HEK293 (cell line): ENCODE measurements around the gene EGFLAM.

Source experiments
- CTCF ChIA-PET: fragments of 350-600 bp; formaldehyde crosslinking; extraction: SDS; loops from one replicate; lab custom pipeline; 2021; ENCODE audit warnings: antibody characterized with exemption; lab: Yijun Ruan, JAX
- POLR2A ChIA-PET: fragments of 300-600 bp; formaldehyde crosslinking; extraction: SDS; loops from one replicate; lab custom pipeline; 2020; ENCODE audit warnings: antibody characterized with exemption, inconsistent platforms; lab: Yijun Ruan, JAX
- H3K27ac ChIP-seq: fragments of 200-500 bp; sonication (Bioruptor generic); 2 replicates; pipeline ENCODE4 v1.5.1; 2014; ENCODE audit warnings: low read depth, low read length, control low read depth, inconsistent platforms; ENCODE audit errors: extremely low read depth
- H3K36me3 ChIP-seq, 2 experiments: fragments of 200-500 bp in 1 of 2; sonication (Bioruptor generic) in 1 of 2; 1 replicate in 1 of 2; 2 replicates in 1 of 2; pipeline ENCODE4 v1.5.1; 2014 to 2017; ENCODE audit warnings: inconsistent platforms in 2 of 2, low read length in 2 of 2; ENCODE audit not compliant: control insufficient read depth in 2 of 2, insufficient read depth in 1 of 2
- H3K4me1 ChIP-seq: fragments of 200-500 bp; sonication (Bioruptor generic); 2 replicates; pipeline ENCODE4 v1.5.1; 2014; ENCODE audit warnings: mild to moderate bottlenecking, low read length, inconsistent platforms; ENCODE audit not compliant: control insufficient read depth, insufficient read depth
- H3K4me3 ChIP-seq: 2 replicates; pipeline ENCODE4 v1.5.1; 2011; ENCODE audit warnings: low read depth, mild to moderate bottlenecking, control low read depth, low read length, moderate library complexity
- H3K9me3 ChIP-seq: fragments of 200-500 bp; sonication (Bioruptor generic); 2 replicates; pipeline ENCODE4 v1.5.1; 2014; ENCODE audit warnings: low read depth, low read length, inconsistent platforms; ENCODE audit not compliant: control insufficient read depth, insufficient read depth
- CTCF ChIP-seq: fragments of 450-650 bp; formaldehyde crosslinking; IDR thresholded peaks from 2 replicates; pipeline ENCODE4 v1.5.1; 2016; ENCODE audit warnings: missing biosample characterization, missing genetic modification characterization
- KLF10 ChIP-seq: fragments of 450-650 bp; IDR thresholded peaks from 2 replicates; pipeline ENCODE4 v1.5.1; 2018; ENCODE audit warnings: missing biosample characterization, mild to moderate bottlenecking, missing genetic modification characterization
- PRDM6 ChIP-seq: fragments of 450-650 bp; formaldehyde crosslinking; IDR thresholded peaks from 2 replicates; pipeline ENCODE4 v1.5.1; 2017; ENCODE audit warnings: missing biosample characterization, missing genetic modification characterization
- ZBTB11 ChIP-seq: fragments of 450-650 bp; formaldehyde crosslinking; conservative IDR thresholded peaks from 2 replicates; pipeline ENCODE4 v1.5.1; 2016; ENCODE audit warnings: low read depth, missing biosample characterization, missing genetic modification characterization
- ZBTB49 ChIP-seq: fragments of 450-650 bp; formaldehyde crosslinking; IDR thresholded peaks from 2 replicates; pipeline ENCODE4 v1.5.1; 2016; ENCODE audit warnings: missing biosample characterization, missing genetic modification characterization, low read depth
- ZBTB7A ChIP-seq: fragments of 450-650 bp; formaldehyde crosslinking; IDR thresholded peaks from 2 replicates; pipeline ENCODE4 v1.5.1; 2016; ENCODE audit warnings: low read depth, missing biosample characterization, missing genetic modification characterization
- ZEB2 ChIP-seq: fragments of 450-650 bp; formaldehyde crosslinking; IDR thresholded peaks from 2 replicates; pipeline ENCODE4 v1.5.1; 2016; ENCODE audit warnings: missing biosample characterization, missing genetic modification characterization
- ZNF155 ChIP-seq: fragments of 450-650 bp; formaldehyde crosslinking; IDR thresholded peaks from 2 replicates; pipeline ENCODE4 v1.5.1; 2016; ENCODE audit warnings: missing biosample characterization, missing genetic modification characterization
- ZNF174 ChIP-seq: fragments of 450-650 bp; formaldehyde crosslinking; IDR thresholded peaks from 2 replicates; pipeline ENCODE4 v1.5.0; 2017; ENCODE audit warnings: missing biosample characterization, mild to moderate bottlenecking, missing genetic modification characterization
- ZNF223 ChIP-seq: fragments of 450-650 bp; formaldehyde crosslinking; IDR thresholded peaks from 2 replicates; pipeline ENCODE4 v1.5.1; 2016; ENCODE audit warnings: missing biosample characterization, missing genetic modification characterization
- ZNF26 ChIP-seq: fragments of 450-650 bp; formaldehyde crosslinking; IDR thresholded peaks from 2 replicates; pipeline ENCODE4 v1.5.1; 2016; ENCODE audit warnings: missing biosample characterization, missing genetic modification characterization
- ZNF280D ChIP-seq: fragments of 450-650 bp; formaldehyde crosslinking; IDR thresholded peaks from 2 replicates; pipeline ENCODE4 v1.5.1; 2016; ENCODE audit warnings: missing biosample characterization, missing genetic modification characterization
- ZNF398 ChIP-seq: fragments of 450-650 bp; formaldehyde crosslinking; IDR thresholded peaks from 2 replicates; pipeline ENCODE4 v1.5.1; 2017; ENCODE audit warnings: missing biosample characterization, missing genetic modification characterization
- ZNF48 ChIP-seq: fragments of 450-650 bp; formaldehyde crosslinking; IDR thresholded peaks from 2 replicates; pipeline ENCODE4 v1.5.1; 2016; ENCODE audit warnings: missing biosample characterization, missing genetic modification characterization
- ZNF654 ChIP-seq: fragments of 450-650 bp; formaldehyde crosslinking; IDR thresholded peaks from 2 replicates; pipeline ENCODE4 v1.5.1; 2016; ENCODE audit warnings: low read depth, missing biosample characterization, missing genetic modification characterization
- ZNF660 ChIP-seq: fragments of 450-650 bp; IDR thresholded peaks from 2 replicates; pipeline ENCODE4 v1.5.1; 2018; ENCODE audit warnings: missing biosample characterization, mild to moderate bottlenecking, missing genetic modification characterization

EGFLAM gene

GRCh38 chr5:38208782-38209378 lies 49.5 kb upstream of the EGFLAM start:
- H3K9me3 ChIP-seq = no peaks in the 10 kb centered on the region; the same call in 1 of the 2 replicates
- H3K36me3 ChIP-seq = no peaks in the 10 kb centered on the region
- ChIA-PET POLR2A (no interaction called here), CTCF (interaction anchor here (0.7 to 3.9 kb wide), 27 partner anchors 8 to 1486 kb away, joined by 3 to 25 read pairs (median 4); no protein-coding TSS in a partner anchor)
- H3K4me1 ChIP-seq = no peaks in the 10 kb centered on the region
- H3K4me3 ChIP-seq = no peak overlapping the region
- TF ChIP-seq CTCF = peak; percentile 67
- TF ChIP-seq ZNF174 (tag by site-specific recombination) = no peak
- TF ChIP-seq ZNF654 (tag by site-specific recombination) = peak; percentile 95
- 0 out of 2 replicates have a peak, but pooled peaks have one; percentile 57 for TF ChIP-seq ZNF660 (tag by site-specific recombination)
- TF ChIP-seq KLF10 = no peak
- no peak for TF ChIP-seq ZNF26 (tag by site-specific recombination)
- TF ChIP-seq PRDM6 (tag by site-specific recombination) = no peak
- no peak for TF ChIP-seq ZNF155 (tag by site-specific recombination)
- no peak for TF ChIP-seq ZBTB11 (tag by site-specific recombination)
- TF ChIP-seq ZNF48 (tag by site-specific recombination) = no peak
- no peak for TF ChIP-seq ZNF223 (tag by site-specific recombination)
- TF ChIP-seq ZNF398 (tag by site-specific recombination) = no peak
- TF ChIP-seq ZBTB49 (tag by site-specific recombination) = no peak
- TF ChIP-seq ZEB2 = 0 out of 2 replicates have a peak, but pooled peaks have one; percentile 28
- no peak for TF ChIP-seq ZBTB7A
- TF ChIP-seq ZNF280D (tag by site-specific recombination) = no peak
- H3K27ac ChIP-seq = no peak overlapping the region
